Rectal smooth muscle tissue (tissue), 1 donor: ENCODE data around the gene ZFYVE27.

Experiments
- H3K27ac ChIP-seq: one replicate; pipeline ENCODE4 v1.7.0; 2013; ENCODE audit warnings: low read depth, low read length, inconsistent platforms
- H3K27me3 ChIP-seq: one replicate; pipeline ENCODE4 v1.7.0; 2013; ENCODE audit warnings: low read length; ENCODE audit not compliant: control insufficient read depth, insufficient read depth
- H3K36me3 ChIP-seq: one replicate; pipeline ENCODE4 v1.7.0; 2013; ENCODE audit warnings: low read length; ENCODE audit not compliant: control insufficient read depth, insufficient read depth
- H3K4me1 ChIP-seq: one replicate; pipeline ENCODE4 v1.7.0; 2013; ENCODE audit warnings: low read length; ENCODE audit not compliant: control insufficient read depth, insufficient read depth
- H3K4me3 ChIP-seq: one replicate; pipeline ENCODE4 v1.7.0; 2013; ENCODE audit warnings: low read length
- H3K9ac ChIP-seq: one replicate; pipeline ENCODE4 v1.7.0; 2013; ENCODE audit warnings: low read length

Gene ZFYVE27

GRCh38 chr10:97761331-97761865 is 24.5 kb downstream of the ZFYVE27 start:
- Histone ChIP-seq H3K4me1 (no peaks in the 10 kb centered on the region), H3K9ac (no peak overlapping the region), H3K27ac (peak overlapping the region; percentile 10), H3K4me3 (no peak overlapping the region), H3K27me3 (no peaks in the 10 kb centered on the region), H3K36me3 (peaks cover 26% of the 10 kb centered on the region)

- H3K9ac ChIP-seq, result no peak overlapping the region
- H3K4me3 ChIP-seq, result no peak overlapping the region
- H3K4me1 ChIP-seq, result no peaks in the 10 kb centered on the region
- H3K36me3 ChIP-seq, result peaks cover 24% of the 10 kb centered on the region
- H3K27me3 ChIP-seq, result no peaks in the 10 kb centered on the region
- H3K27ac ChIP-seq, result peak overlapping the region; percentile 59
These were observed 25.1 kb downstream of the ZFYVE27 start for GRCh38 chr10:97762056-97762455.

- peak overlapping the region; percentile 59 for H3K27ac ChIP-seq
- no peaks in the 10 kb centered on the region for H3K4me1 ChIP-seq
- H3K4me3 ChIP-seq, result no peak overlapping the region
- no peaks in the 10 kb centered on the region for H3K27me3 ChIP-seq
- H3K36me3 ChIP-seq, result peaks cover 17% of the 10 kb centered on the region
- no peak overlapping the region for H3K9ac ChIP-seq
These were observed 25.9 kb downstream of the ZFYVE27 start for GRCh38 chr10:97762816-97763215.

GRCh38 chr10:97763411-97763810 is 26.5 kb downstream of the ZFYVE27 start:
- H3K27ac ChIP-seq, result peak overlapping the region; percentile 28
- no peak overlapping the region for H3K4me3 ChIP-seq

GRCh38 chr10:97763947-97764346 is 27.0 kb downstream of the ZFYVE27 start:
- H3K27me3 ChIP-seq, result peaks cover under 1% of the 10 kb centered on the region
- H3K4me1 ChIP-seq, result no peaks in the 10 kb centered on the region
- H3K36me3 ChIP-seq, result peaks cover 17% of the 10 kb centered on the region
- no peak overlapping the region for H3K9ac ChIP-seq
- no peak overlapping the region for H3K27ac ChIP-seq
- no peak overlapping the region for H3K4me3 ChIP-seq

More at GRCh38 chr10:97763411-97763810, 26.5 kb downstream of the ZFYVE27 start:
- H3K27me3 ChIP-seq, result no peaks in the 10 kb centered on the region
- no peak overlapping the region for H3K9ac ChIP-seq
- no peaks in the 10 kb centered on the region for H3K4me1 ChIP-seq
- peaks cover 17% of the 10 kb centered on the region for H3K36me3 ChIP-seq

GRCh38 chr10:97764519-97764931 is 27.6 kb downstream of the ZFYVE27 start:
- Histone ChIP-seq H3K36me3 (peaks cover 13% of the 10 kb centered on the region), H3K4me3 (no peak overlapping the region), H3K27me3 (peaks cover 5% of the 10 kb centered on the region), H3K9ac (no peak overlapping the region), H3K4me1 (no peaks in the 10 kb centered on the region), H3K27ac (no peak overlapping the region)

- H3K4me3 ChIP-seq, result no peak overlapping the region
- H3K27me3 ChIP-seq, result peaks cover 5% of the 10 kb centered on the region
- H3K27ac ChIP-seq, result no peak overlapping the region
- no peak overlapping the region for H3K9ac ChIP-seq
- H3K4me1 ChIP-seq, result no peaks in the 10 kb centered on the region
- H3K36me3 ChIP-seq, result peaks cover 7% of the 10 kb centered on the region
These were observed 28.3 kb downstream of the ZFYVE27 start for GRCh38 chr10:97765201-97765600.

GRCh38 chr10:97766106-97766810 is 29.3 kb downstream of the ZFYVE27 start:
- Histone ChIP-seq H3K9ac (no peak overlapping the region), H3K36me3 (peaks cover 3% of the 10 kb centered on the region), H3K27me3 (peaks cover 10% of the 10 kb centered on the region), H3K4me3 (no peak overlapping the region), H3K4me1 (no peaks in the 10 kb centered on the region), H3K27ac (no peak overlapping the region)

GRCh38 chr10:97766996-97767924 is 30.3 kb downstream of the ZFYVE27 start:
- H3K9ac ChIP-seq, result no peak overlapping the region
- peaks cover 10% of the 10 kb centered on the region for H3K27me3 ChIP-seq
- no peaks in the 10 kb centered on the region for H3K36me3 ChIP-seq
- H3K27ac ChIP-seq, result no peak overlapping the region
- no peaks in the 10 kb centered on the region for H3K4me1 ChIP-seq
- H3K4me3 ChIP-seq, result no peak overlapping the region

GRCh38 chr10:97768322-97769315 is 31.7 kb downstream of the ZFYVE27 start:
- Histone ChIP-seq H3K27ac (no peak overlapping the region), H3K9ac (no peak overlapping the region), H3K36me3 (no peaks in the 10 kb centered on the region), H3K4me1 (no peaks in the 10 kb centered on the region), H3K27me3 (peaks cover 10% of the 10 kb centered on the region), H3K4me3 (no peak overlapping the region)

GRCh38 chr10:97770255-97770654 is 33.3 kb downstream of the ZFYVE27 start:
- Histone ChIP-seq H3K4me3 (no peak overlapping the region), H3K9ac (no peak overlapping the region), H3K36me3 (no peaks in the 10 kb centered on the region), H3K27me3 (peaks cover 10% of the 10 kb centered on the region), H3K4me1 (no peaks in the 10 kb centered on the region), H3K27ac (no peak overlapping the region)
